ENCODE measurements around the gene VAPA.

DNA sequence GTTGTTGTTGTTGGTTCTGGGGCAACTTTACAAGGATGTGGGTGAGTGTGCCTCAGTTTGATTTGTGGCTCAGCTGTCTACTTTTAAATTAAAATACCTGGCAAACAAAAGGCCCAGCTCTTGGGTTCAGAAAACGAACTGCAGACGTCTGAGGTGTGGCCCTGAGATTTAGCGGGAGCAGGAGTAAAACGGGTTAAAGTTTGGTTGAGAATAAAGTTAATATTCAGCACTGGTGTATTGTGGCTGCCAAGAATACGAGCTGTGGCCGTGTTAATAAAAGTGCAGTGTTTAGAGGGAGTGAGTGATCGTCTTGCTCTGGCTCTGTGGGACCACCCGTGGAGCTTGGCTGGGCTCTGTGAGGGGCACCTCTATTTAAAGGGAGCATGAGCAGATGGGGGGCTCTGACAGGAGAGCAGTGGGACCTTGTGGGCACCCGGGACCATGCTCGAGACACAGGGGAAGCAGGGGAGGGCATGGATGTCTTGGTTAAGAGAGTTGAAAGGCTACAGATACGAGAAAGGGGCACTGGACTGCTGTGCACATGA is 80.3 kb downstream of the VAPA start:
- TF ChIP-seq, protein P1, sequence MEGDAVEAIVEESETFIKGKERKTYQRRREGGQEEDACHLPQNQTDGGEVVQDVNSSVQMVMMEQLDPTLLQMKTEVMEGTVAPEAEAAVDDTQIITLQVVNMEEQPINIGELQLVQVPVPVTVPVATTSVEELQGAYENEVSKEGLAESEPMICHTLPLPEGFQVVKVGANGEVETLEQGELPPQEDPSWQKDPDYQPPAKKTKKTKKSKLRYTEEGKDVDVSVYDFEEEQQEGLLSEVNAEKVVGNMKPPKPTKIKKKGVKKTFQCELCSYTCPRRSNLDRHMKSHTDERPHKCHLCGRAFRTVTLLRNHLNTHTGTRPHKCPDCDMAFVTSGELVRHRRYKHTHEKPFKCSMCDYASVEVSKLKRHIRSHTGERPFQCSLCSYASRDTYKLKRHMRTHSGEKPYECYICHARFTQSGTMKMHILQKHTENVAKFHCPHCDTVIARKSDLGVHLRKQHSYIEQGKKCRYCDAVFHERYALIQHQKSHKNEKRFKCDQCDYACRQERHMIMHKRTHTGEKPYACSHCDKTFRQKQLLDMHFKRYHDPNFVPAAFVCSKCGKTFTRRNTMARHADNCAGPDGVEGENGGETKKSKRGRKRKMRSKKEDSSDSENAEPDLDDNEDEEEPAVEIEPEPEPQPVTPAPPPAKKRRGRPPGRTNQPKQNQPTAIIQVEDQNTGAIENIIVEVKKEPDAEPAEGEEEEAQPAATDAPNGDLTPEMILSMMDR (IDR thresholded peaks at IDR 0.05; ENCODE audit: low read depth, low read length): no peak
- no peak for TF ChIP-seq EZH2phosphoT487 (IDR thresholded peaks at IDR 0.05; ENCODE audit: low read depth)
